Neural cell (in vitro differentiated cells): ENCODE data around the gene PGK1. TPM values are rescaled to one million over a fixed set of nuclear protein-coding genes. Genes with fewer than 3 reads are reported as not detected.

Experiments
- polyA plus RNA-seq: library from polyadenylated mRNA; depleted of rRNA; stranded (reverse); fragments of >200 nt; gene quantifications from 2 replicates; pipeline ENCODE4 v1.2.3, GENCODE V29; 2014

Gene PGK1
- polyA plus RNA-seq, 1 donor from 2014 or later = 425 TPM

Other genes starting within 250 kb of the PGK1 start
- gene MAGT1, start 208.8 kb upstream of the PGK1 start, polyA plus RNA-seq = 2.5 and 3.6 TPM in 2 replicates
- 1,191 and 1,214 TPM in 2 replicates for gene COX7B, start 204.8 kb upstream of the PGK1 start, polyA plus RNA-seq
- 4.9 and 6.2 TPM in 2 replicates for gene ATP7A, start 193.6 kb upstream of the PGK1 start, polyA plus RNA-seq
- not detected in 2 replicates for gene PGAM4, start 134.6 kb upstream of the PGK1 start, polyA plus RNA-seq
- gene TAF9B, start 35.4 kb downstream of the PGK1 start, polyA plus RNA-seq = 38.5 and 49.1 TPM in 2 replicates
- gene CYSLTR1, start 223.4 kb downstream of the PGK1 start, polyA plus RNA-seq = not detected in 2 replicates